ENCODE data around the gene TOLLIP. TPM values are rescaled to one million over a fixed set of nuclear protein-coding genes. Genes with fewer than 3 reads are reported as not detected.
A peak's percentile ranks its signal among the peaks of the same experiment; 100 is the strongest.
"Not testable (repeated sequence)": the region's sequence is repeated elsewhere in the genome, so short reads cannot be mapped to it uniquely, and the experiment has no call there.

The TOLLIP gene
- polyA plus RNA-seq (2011; rRNA removed) (26.5 and 26.9 TPM in 2 replicates), polyA plus RNA-seq (2017; fragmentation: RNase III; extraction: RNeasy Plus Mini Kit Qiagen cat#74134 plus additional on column Dnase treatment) (31.5 to 37.9 TPM (median 33.8 TPM) in 3 replicates), polyA minus RNA-seq (2011; rRNA and poly(A)+ RNA removed) (25.7 and 44.5 TPM in 2 replicates)
- 62.4 and 72.9 TPM in 2 replicates for polyA plus RNA-seq (2012; cell fraction: cytosol; rRNA removed)
- polyA plus RNA-seq (2012; cell fraction: nucleus; rRNA removed) = 59.6 and 76.1 TPM in 2 replicates

DNA sequence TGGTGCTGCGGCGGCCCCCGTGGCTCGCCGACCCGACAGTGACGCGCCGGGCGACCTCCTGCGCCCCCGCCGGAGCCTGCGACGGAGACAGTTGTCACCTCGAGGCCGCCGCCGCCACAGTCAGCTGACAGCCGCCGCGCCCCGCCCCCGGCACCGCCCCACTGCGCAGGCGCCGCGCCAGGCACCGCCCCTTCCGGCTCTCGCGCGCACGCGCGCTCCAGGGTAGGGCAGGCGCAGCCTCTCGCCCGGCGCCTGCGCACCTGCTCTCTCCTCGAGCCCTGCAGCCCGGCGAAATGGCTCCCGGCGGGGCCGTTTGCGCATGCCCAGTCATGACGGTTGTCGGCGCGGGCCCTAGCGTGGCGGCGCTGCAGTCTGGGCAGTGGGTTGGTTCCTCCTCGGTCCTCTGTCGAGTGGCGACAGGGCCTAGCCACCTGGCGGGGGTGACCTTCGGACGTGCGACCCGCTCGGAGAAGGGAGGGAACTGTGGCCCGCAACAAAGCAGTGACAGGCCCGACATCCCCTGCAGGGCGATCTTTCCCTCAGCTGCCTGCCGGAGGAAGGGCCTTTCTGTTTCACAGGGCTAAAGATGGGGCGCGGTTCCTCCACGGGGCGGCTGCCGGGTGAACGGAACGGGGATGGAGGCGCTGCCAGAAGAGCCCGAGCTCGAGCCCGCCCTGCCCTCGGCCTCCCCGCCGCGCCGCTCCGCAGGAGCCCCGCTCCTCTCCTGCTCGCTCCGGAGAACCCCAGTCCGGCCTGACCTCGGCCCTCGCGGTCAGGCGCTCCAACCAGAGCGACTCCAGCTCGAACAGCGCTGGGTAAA lies at the start of gene TOLLIP:
TSS of gene TOLLIP (minus strand) at position 135 of the 820 bp plus-strand sequence. CDS start at position 1, 134 bp downstream.
- Histone ChIP-seq H3K27ac (peak within 1 kb of the TSS; percentile 88 to 91), H3K4me1 (peaks cover 22% of the 10 kb centered on the region), H3K9me3 (peaks cover 16% of the 10 kb centered on the region; the same call in 1 of the 3 replicates), H3K4me2 (peak within 1 kb of the TSS; percentile 95), H3K4me3 (peak within 1 kb of the TSS; percentile 93)
- POLR2A ChIA-PET = interaction anchor here (0.8 to 1.6 kb wide), 2 partner anchors 11 to 73 kb away, joined by 3 to 7 read pairs; no protein-coding TSS in a partner anchor
- FAIRE-seq (no peak), DNase-seq (ENCODE audit: low read depth in 1 of 2, low spot score in 1 of 2) (peak; percentile 92 to 99), ATAC-seq (peak; percentile 91 to 92)
- TF ChIP-seq, protein P1, sequence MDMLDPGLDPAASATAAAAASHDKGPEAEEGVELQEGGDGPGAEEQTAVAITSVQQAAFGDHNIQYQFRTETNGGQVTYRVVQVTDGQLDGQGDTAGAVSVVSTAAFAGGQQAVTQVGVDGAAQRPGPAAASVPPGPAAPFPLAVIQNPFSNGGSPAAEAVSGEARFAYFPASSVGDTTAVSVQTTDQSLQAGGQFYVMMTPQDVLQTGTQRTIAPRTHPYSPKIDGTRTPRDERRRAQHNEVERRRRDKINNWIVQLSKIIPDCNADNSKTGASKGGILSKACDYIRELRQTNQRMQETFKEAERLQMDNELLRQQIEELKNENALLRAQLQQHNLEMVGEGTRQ (IDR thresholded peaks at IDR 0.05) = 0 out of 2 replicates have a peak, but pooled peaks have one; percentile 29
- TF ChIP-seq EHF (CRISPR knock-in tag; IDR thresholded peaks at IDR 0.05) = peak; percentile 68; the same call in 1 of the 2 replicates
- TF ChIP-seq, protein P2, sequence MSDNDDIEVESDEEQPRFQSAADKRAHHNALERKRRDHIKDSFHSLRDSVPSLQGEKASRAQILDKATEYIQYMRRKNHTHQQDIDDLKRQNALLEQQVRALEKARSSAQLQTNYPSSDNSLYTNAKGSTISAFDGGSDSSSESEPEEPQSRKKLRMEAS (IDR thresholded peaks at IDR 0.05) = peak; percentile 90
- TF ChIP-seq, protein P3, sequence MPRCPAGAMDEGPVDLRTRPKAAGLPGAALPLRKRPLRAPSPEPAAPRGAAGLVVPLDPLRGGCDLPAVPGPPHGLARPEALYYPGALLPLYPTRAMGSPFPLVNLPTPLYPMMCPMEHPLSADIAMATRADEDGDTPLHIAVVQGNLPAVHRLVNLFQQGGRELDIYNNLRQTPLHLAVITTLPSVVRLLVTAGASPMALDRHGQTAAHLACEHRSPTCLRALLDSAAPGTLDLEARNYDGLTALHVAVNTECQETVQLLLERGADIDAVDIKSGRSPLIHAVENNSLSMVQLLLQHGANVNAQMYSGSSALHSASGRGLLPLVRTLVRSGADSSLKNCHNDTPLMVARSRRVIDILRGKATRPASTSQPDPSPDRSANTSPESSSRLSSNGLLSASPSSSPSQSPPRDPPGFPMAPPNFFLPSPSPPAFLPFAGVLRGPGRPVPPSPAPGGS (IDR thresholded peaks at IDR 0.05) = peak; percentile 43; the same call in 1 of the 3 replicates
- TF ChIP-seq RNF2 (IDR thresholded peaks at IDR 0.05; ENCODE audit: borderline replicate concordance, low read depth) = peak; percentile 80; the same call in 1 of the 2 replicates
- TF ChIP-seq, protein P4, sequence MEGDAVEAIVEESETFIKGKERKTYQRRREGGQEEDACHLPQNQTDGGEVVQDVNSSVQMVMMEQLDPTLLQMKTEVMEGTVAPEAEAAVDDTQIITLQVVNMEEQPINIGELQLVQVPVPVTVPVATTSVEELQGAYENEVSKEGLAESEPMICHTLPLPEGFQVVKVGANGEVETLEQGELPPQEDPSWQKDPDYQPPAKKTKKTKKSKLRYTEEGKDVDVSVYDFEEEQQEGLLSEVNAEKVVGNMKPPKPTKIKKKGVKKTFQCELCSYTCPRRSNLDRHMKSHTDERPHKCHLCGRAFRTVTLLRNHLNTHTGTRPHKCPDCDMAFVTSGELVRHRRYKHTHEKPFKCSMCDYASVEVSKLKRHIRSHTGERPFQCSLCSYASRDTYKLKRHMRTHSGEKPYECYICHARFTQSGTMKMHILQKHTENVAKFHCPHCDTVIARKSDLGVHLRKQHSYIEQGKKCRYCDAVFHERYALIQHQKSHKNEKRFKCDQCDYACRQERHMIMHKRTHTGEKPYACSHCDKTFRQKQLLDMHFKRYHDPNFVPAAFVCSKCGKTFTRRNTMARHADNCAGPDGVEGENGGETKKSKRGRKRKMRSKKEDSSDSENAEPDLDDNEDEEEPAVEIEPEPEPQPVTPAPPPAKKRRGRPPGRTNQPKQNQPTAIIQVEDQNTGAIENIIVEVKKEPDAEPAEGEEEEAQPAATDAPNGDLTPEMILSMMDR (IDR thresholded peaks at IDR 0.05) = 0 out of 3 replicates have a peak, but pooled peaks have one; percentile 9
- no peak for TF ChIP-seq FOXS1 (CRISPR knock-in tag; IDR thresholded peaks at IDR 0.05)
- no peak for TF ChIP-seq MYC (IDR thresholded peaks at IDR 0.05; ENCODE audit: borderline replicate concordance, low read length)
- TF ChIP-seq TP53 (CRISPR knock-in tag; IDR thresholded peaks at IDR 0.05) = no peak; the same call in 1 of the 2 replicates
- no peak for TF ChIP-seq NPAS2 (CRISPR knock-in tag; IDR thresholded peaks at IDR 0.05; ENCODE audit: borderline replicate concordance)
- no peak for TF ChIP-seq EP300 (IDR thresholded peaks at IDR 0.05)
- TF ChIP-seq HDAC2 (IDR thresholded peaks at IDR 0.05) = no peak
- TF ChIP-seq HOXB13 (CRISPR knock-in tag; IDR thresholded peaks at IDR 0.05; ENCODE audit: low read depth) = peak; percentile 79; the same call in 1 of the 2 replicates
- TF ChIP-seq RAD21 (conservative IDR thresholded peaks at IDR 0.05 in 1 of 2, IDR thresholded peaks at IDR 0.05 in 1 of 2) = peak; percentile 14 to 44; a peak in 2 of 5 replicates
- TF ChIP-seq, protein P5, sequence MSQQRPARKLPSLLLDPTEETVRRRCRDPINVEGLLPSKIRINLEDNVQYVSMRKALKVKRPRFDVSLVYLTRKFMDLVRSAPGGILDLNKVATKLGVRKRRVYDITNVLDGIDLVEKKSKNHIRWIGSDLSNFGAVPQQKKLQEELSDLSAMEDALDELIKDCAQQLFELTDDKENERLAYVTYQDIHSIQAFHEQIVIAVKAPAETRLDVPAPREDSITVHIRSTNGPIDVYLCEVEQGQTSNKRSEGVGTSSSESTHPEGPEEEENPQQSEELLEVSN (IDR thresholded peaks at IDR 0.05; ENCODE audit: borderline replicate concordance, low read depth) = peak; percentile 91
- TF ChIP-seq HEYL (CRISPR knock-in tag; IDR thresholded peaks at IDR 0.05) = no peak
- TF ChIP-seq HOXA7 (CRISPR knock-in tag; IDR thresholded peaks at IDR 0.05) = no peak
- peak; percentile 90 for TF ChIP-seq POLR2A (IDR thresholded peaks at IDR 0.05; ENCODE audit: low read length)
- TF ChIP-seq, protein P6, sequence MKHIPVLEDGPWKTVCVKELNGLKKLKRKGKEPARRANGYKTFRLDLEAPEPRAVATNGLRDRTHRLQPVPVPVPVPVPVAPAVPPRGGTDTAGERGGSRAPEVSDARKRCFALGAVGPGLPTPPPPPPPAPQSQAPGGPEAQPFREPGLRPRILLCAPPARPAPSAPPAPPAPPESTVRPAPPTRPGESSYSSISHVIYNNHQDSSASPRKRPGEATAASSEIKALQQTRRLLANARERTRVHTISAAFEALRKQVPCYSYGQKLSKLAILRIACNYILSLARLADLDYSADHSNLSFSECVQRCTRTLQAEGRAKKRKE (CRISPR knock-in tag; IDR thresholded peaks at IDR 0.05; ENCODE audit: low read depth) = peak; percentile 93; the same call in 1 of the 2 replicates
- TF ChIP-seq HOXB5 (CRISPR knock-in tag; IDR thresholded peaks at IDR 0.05) = peak; percentile 84
- TF ChIP-seq PHF8 (IDR thresholded peaks at IDR 0.05; ENCODE audit: borderline replicate concordance, low read depth) = peak; percentile 50; the same call in 1 of the 2 replicates
- peak in 1 of 2 experiments; percentile 88; a peak in 3 of 5 replicates for TF ChIP-seq JUN (IDR thresholded peaks at IDR 0.05)
- no peak for TF ChIP-seq BHLHE40 (IDR thresholded peaks at IDR 0.05; ENCODE audit: low read depth, low read length)
- CTCF ChIA-PET = interaction anchor here (0.6 to 1.5 kb wide), 4 partner anchors 9 to 384 kb away, joined by 3 to 4 read pairs (median 3); no protein-coding TSS in a partner anchor
- 53% methylated on average over 19 of the region's 97 CpGs for WGBS (ENCODE audit: missing lambda C conversion rate)

DNA sequence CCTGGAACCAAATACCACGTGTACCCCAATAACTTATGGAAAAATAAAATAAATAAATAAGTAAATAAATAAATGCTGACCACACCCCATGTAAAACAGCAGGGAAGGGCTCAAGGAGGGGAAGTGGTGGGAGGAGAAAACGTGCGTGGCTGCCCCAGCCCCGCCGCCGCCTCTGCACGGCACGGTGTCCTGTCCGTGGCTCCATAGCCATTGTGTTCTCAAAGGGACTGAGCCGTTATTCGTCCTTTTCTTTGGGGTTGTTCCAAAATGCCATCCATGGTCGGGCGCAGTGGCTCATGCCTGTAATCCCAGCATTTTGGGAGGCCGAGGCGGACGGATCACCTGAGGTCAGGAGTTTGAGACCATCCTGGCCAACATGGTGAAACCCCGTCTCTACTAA lies 49.5 kb upstream of the TOLLIP start:
- H3K27ac ChIP-seq; ATAC-seq; CTCF ChIA-PET; H3K4me1 ChIP-seq; H3K9me3 ChIP-seq; FAIRE-seq; H3K4me2 ChIP-seq; H3K4me3 ChIP-seq; POLR2A ChIA-PET; DNase-seq (ENCODE audit: low read depth in 1 of 2, low spot score in 1 of 2): not testable (repeated sequence)
- WGBS (ENCODE audit: missing lambda C conversion rate) = 81% methylated on average over 17 of the region's 17 CpGs

All from A549 (cell line).